SK-N-SH treated with all-trans-retinoic acid at 6 μM for 48 hours (cell line): Measurements from ENCODE around the gene OCRL.

Experiments
- ATAC-seq: fragments of 200-7000 bp; cut with Tn5 transposase; 3 replicates; pipeline ENCODE4 v1.9.1; 2020; ENCODE audit warnings: mild to moderate bottlenecking, moderate library complexity
- ARNTL ChIP-seq: fragments of 450-650 bp; formaldehyde crosslinking; IDR thresholded peaks from 2 replicates; pipeline ENCODE4 v1.5.0; 2020; ENCODE audit warnings: low read depth, mild to moderate bottlenecking, moderate library complexity, borderline replicate concordance
- CSDC2 ChIP-seq: fragments of 250-450 bp; sonication (Bioruptor Pico); IDR thresholded peaks from 2 replicates; pipeline ENCODE4 v1.5.0; 2020; ENCODE audit warnings: mild to moderate bottlenecking, moderate library complexity
- ESRRG ChIP-seq: fragments of 250-450 bp; sonication (Bioruptor Pico); IDR thresholded peaks from 2 replicates; pipeline ENCODE4 v1.6.1; 2021; ENCODE audit warnings: mild to moderate bottlenecking
- GLIS3 ChIP-seq: fragments of 250-450 bp; sonication (Bioruptor Pico); IDR thresholded peaks from 2 replicates; pipeline ENCODE4 v1.5.0; 2020; ENCODE audit warnings: mild to moderate bottlenecking, moderate library complexity
- OSR1 ChIP-seq: fragments of 250-450 bp; sonication (Bioruptor Pico); IDR thresholded peaks from 2 replicates; pipeline ENCODE4 v1.8.0; 2022; ENCODE audit warnings: moderate library complexity, mild to moderate bottlenecking, inconsistent platforms
- PPARA ChIP-seq: fragments of 250-450 bp; sonication (Bioruptor Pico); IDR thresholded peaks from 2 replicates; pipeline ENCODE4 v1.5.0; 2020; ENCODE audit warnings: mild to moderate bottlenecking, borderline replicate concordance
- RARB ChIP-seq: fragments of 250-450 bp; sonication (Bioruptor Pico); IDR thresholded peaks from 2 replicates; pipeline ENCODE4 v1.8.0; 2021; ENCODE audit warnings: mild to moderate bottlenecking, moderate library complexity
- SNAI2 ChIP-seq: fragments of 250-450 bp; sonication (Bioruptor Pico); IDR thresholded peaks from 2 replicates; pipeline ENCODE4 v1.5.0; 2020; ENCODE audit warnings: mild to moderate bottlenecking, moderate library complexity
- TCF4 ChIP-seq: fragments of 250-450 bp; sonication (Bioruptor Pico); IDR thresholded peaks from 2 replicates; pipeline ENCODE4 v1.8.0; 2021; ENCODE audit warnings: mild to moderate bottlenecking, moderate library complexity, borderline replicate concordance
- TOX ChIP-seq: fragments of 250-450 bp; sonication (Bioruptor Pico); IDR thresholded peaks from 2 replicates; pipeline ENCODE4 v1.8.0; 2021; ENCODE audit warnings: mild to moderate bottlenecking, moderate library complexity, borderline replicate concordance
- ZC3H10 ChIP-seq: fragments of 250-450 bp; sonication (Bioruptor Pico); IDR thresholded peaks from 2 replicates; pipeline ENCODE4 v1.5.1; 2021; ENCODE audit warnings: mild to moderate bottlenecking, moderate library complexity
- ZFP3 ChIP-seq: fragments of 250-450 bp; sonication (Bioruptor Pico); IDR thresholded peaks from 2 replicates; pipeline ENCODE4 v1.5.0; 2020; ENCODE audit warnings: mild to moderate bottlenecking, moderate library complexity
- ZFP30 ChIP-seq: fragments of 450-650 bp; formaldehyde crosslinking; IDR thresholded peaks from 2 replicates; pipeline ENCODE4 v1.5.0; 2022; ENCODE audit warnings: mild to moderate bottlenecking, moderate library complexity
- ZNF565 ChIP-seq: fragments of 450-650 bp; formaldehyde crosslinking; conservative IDR thresholded peaks from 2 replicates; pipeline ENCODE4 v1.5.0; 2020; ENCODE audit warnings: low read depth, mild to moderate bottlenecking, moderate library complexity
- ZNF70 ChIP-seq: fragments of 450-650 bp; formaldehyde crosslinking; IDR thresholded peaks from 2 replicates; pipeline ENCODE4 v1.5.0; 2020; ENCODE audit warnings: mild to moderate bottlenecking, moderate library complexity
- ZNF8 ChIP-seq: fragments of 450-650 bp; formaldehyde crosslinking; IDR thresholded peaks from 2 replicates; pipeline ENCODE4 v1.5.0; 2020; ENCODE audit warnings: mild to moderate bottlenecking, moderate library complexity
- TF ChIP-seq, protein P1 (sequence below): fragments of 250-450 bp; sonication (Bioruptor Pico); IDR thresholded peaks from 2 replicates; pipeline ENCODE4 v1.5.1; 2021; ENCODE audit warnings: mild to moderate bottlenecking, moderate library complexity
- TF ChIP-seq, protein P2 (sequence below): fragments of 250-450 bp; sonication (Bioruptor Pico); IDR thresholded peaks from 2 replicates; pipeline ENCODE4 v1.5.1; 2020; ENCODE audit warnings: low read depth, mild to moderate bottlenecking, moderate library complexity
- TF ChIP-seq, protein P3 (sequence below): fragments of 250-450 bp; sonication (Bioruptor Pico); IDR thresholded peaks from 2 replicates; pipeline ENCODE4 v1.8.0; 2020; ENCODE audit warnings: mild to moderate bottlenecking, moderate library complexity, borderline replicate concordance
- TF ChIP-seq, protein P4 (sequence below): fragments of 250-450 bp; sonication (Bioruptor Pico); IDR thresholded peaks from 2 replicates; pipeline ENCODE4 v1.5.0; 2020; ENCODE audit warnings: mild to moderate bottlenecking, moderate library complexity
- TF ChIP-seq, protein P5 (sequence below): fragments of 250-450 bp; sonication (Bioruptor Pico); IDR thresholded peaks from 2 replicates; pipeline ENCODE4 v1.8.0; 2021; ENCODE audit warnings: low read depth, mild to moderate bottlenecking, moderate library complexity, borderline replicate concordance

Gene OCRL

DNA sequence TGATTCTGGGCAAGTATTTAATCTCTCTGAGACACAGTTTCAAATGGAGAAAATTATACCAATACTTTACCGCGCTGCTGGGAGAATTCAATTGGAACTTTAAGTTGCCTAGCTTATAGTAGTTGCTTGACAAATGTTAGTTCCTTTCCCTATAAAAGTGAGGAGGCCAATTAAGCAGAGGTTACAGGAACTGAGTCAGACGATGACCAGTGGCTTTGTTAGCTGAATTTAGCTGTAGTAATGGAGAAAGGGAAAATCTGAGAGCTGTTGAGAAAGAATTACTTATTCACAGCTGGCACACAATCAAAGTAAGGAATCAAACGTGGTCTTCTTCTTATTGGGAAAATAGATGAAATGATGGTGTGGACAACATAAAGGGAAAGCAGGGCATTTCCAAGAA, 46.4 kb upstream of the OCRL start:
- TF ChIP-seq, protein P1, sequence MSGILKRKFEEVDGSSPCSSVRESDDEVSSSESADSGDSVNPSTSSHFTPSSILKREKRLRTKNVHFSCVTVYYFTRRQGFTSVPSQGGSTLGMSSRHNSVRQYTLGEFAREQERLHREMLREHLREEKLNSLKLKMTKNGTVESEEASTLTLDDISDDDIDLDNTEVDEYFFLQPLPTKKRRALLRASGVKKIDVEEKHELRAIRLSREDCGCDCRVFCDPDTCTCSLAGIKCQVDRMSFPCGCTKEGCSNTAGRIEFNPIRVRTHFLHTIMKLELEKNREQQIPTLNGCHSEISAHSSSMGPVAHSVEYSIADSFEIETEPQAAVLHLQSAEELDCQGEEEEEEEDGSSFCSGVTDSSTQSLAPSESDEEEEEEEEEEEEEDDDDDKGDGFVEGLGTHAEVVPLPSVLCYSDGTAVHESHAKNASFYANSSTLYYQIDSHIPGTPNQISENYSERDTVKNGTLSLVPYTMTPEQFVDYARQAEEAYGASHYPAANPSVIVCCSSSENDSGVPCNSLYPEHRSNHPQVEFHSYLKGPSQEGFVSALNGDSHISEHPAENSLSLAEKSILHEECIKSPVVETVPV: no peak
- TF ChIP-seq ZNF565 (no peak), GLIS3 (no peak), TOX (CRISPR knock-in tag) (no peak), ZNF8 (CRISPR knock-in tag) (no peak), TCF4 (no peak)
- TF ChIP-seq, protein P2, sequence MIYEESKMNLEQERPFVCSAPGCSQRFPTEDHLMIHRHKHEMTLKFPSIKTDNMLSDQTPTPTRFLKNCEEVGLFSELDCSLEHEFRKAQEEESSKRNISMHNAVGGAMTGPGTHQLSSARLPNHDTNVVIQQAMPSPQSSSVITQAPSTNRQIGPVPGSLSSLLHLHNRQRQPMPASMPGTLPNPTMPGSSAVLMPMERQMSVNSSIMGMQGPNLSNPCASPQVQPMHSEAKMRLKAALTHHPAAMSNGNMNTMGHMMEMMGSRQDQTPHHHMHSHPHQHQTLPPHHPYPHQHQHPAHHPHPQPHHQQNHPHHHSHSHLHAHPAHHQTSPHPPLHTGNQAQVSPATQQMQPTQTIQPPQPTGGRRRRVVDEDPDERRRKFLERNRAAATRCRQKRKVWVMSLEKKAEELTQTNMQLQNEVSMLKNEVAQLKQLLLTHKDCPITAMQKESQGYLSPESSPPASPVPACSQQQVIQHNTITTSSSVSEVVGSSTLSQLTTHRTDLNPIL (CRISPR knock-in tag): no peak
- TF ChIP-seq, protein P3, sequence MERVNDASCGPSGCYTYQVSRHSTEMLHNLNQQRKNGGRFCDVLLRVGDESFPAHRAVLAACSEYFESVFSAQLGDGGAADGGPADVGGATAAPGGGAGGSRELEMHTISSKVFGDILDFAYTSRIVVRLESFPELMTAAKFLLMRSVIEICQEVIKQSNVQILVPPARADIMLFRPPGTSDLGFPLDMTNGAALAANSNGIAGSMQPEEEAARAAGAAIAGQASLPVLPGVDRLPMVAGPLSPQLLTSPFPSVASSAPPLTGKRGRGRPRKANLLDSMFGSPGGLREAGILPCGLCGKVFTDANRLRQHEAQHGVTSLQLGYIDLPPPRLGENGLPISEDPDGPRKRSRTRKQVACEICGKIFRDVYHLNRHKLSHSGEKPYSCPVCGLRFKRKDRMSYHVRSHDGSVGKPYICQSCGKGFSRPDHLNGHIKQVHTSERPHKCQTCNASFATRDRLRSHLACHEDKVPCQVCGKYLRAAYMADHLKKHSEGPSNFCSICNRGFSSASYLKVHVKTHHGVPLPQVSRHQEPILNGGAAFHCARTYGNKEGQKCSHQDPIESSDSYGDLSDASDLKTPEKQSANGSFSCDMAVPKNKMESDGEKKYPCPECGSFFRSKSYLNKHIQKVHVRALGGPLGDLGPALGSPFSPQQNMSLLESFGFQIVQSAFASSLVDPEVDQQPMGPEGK (CRISPR knock-in tag): no peak
- ATAC-seq: no peak

DNA sequence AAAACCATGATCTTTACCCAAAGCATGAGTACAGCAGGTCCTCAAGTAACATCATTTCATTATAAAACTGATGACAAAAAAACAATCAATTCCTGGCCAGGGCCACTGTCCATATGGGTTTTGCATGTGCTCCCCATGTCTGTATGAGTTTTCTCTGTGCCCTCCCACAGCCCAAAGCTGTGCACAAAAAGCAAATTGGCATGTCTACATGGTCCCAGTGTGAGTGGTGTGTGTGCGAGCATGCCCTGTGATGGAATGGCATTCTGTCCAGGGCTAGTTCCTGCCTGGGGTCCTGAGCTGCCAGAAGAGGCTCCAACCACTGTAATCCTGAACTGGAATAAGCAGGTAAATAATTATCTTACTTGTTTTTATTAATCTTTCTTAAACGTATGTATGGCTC, 45.2 kb upstream of the OCRL start:
- ATAC-seq: no peak; the same call in 2 of the 3 replicates
- TF ChIP-seq ZFP30: no peak
- TF ChIP-seq ESRRG (CRISPR knock-in tag): no peak
- TF ChIP-seq, protein P4, sequence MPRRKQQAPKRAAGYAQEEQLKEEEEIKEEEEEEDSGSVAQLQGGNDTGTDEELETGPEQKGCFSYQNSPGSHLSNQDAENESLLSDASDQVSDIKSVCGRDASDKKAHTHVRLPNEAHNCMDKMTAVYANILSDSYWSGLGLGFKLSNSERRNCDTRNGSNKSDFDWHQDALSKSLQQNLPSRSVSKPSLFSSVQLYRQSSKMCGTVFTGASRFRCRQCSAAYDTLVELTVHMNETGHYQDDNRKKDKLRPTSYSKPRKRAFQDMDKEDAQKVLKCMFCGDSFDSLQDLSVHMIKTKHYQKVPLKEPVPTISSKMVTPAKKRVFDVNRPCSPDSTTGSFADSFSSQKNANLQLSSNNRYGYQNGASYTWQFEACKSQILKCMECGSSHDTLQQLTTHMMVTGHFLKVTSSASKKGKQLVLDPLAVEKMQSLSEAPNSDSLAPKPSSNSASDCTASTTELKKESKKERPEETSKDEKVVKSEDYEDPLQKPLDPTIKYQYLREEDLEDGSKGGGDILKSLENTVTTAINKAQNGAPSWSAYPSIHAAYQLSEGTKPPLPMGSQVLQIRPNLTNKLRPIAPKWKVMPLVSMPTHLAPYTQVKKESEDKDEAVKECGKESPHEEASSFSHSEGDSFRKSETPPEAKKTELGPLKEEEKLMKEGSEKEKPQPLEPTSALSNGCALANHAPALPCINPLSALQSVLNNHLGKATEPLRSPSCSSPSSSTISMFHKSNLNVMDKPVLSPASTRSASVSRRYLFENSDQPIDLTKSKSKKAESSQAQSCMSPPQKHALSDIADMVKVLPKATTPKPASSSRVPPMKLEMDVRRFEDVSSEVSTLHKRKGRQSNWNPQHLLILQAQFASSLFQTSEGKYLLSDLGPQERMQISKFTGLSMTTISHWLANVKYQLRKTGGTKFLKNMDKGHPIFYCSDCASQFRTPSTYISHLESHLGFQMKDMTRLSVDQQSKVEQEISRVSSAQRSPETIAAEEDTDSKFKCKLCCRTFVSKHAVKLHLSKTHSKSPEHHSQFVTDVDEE (CRISPR knock-in tag): no peak
- TF ChIP-seq, protein P1: no peak
- TF ChIP-seq, protein P2 (CRISPR knock-in tag): no peak
- TF ChIP-seq GLIS3: no peak
- no peak for TF ChIP-seq ZNF8 (CRISPR knock-in tag)
- no peak for TF ChIP-seq ARNTL (CRISPR knock-in tag)
- TF ChIP-seq TOX (CRISPR knock-in tag): no peak
- TF ChIP-seq ZNF565: no peak
- TF ChIP-seq RARB (CRISPR knock-in tag): no peak
- TF ChIP-seq ZNF70: no peak
- no peak for TF ChIP-seq ZFP3 (CRISPR knock-in tag)
- TF ChIP-seq, protein P5, sequence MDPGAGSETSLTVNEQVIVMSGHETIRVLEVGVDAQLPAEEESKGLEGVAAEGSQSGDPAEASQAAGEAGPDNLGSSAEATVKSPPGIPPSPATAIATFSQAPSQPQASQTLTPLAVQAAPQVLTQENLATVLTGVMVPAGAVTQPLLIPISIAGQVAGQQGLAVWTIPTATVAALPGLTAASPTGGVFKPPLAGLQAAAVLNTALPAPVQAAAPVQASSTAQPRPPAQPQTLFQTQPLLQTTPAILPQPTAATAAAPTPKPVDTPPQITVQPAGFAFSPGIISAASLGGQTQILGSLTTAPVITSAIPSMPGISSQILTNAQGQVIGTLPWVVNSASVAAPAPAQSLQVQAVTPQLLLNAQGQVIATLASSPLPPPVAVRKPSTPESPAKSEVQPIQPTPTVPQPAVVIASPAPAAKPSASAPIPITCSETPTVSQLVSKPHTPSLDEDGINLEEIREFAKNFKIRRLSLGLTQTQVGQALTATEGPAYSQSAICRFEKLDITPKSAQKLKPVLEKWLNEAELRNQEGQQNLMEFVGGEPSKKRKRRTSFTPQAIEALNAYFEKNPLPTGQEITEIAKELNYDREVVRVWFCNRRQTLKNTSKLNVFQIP (CRISPR knock-in tag): no peak
- no peak for TF ChIP-seq CSDC2 (CRISPR knock-in tag)
- TF ChIP-seq PPARA: no peak
- no peak for TF ChIP-seq SNAI2
- no peak for TF ChIP-seq OSR1
- no peak for TF ChIP-seq ZC3H10 (CRISPR knock-in tag)
- TF ChIP-seq TCF4: no peak
- TF ChIP-seq, all 23 proteins: peak for 0
